OCI-LY3 (cell line): Measurements from ENCODE around the gene CYTIP.

ENCODE experiments used
- H2AFZ ChIP-seq: fragments of 200-600, 300-600 bp; shearing (Covaris generic); 2 replicates; pipeline ENCODE4 v1.6.0; 2014; ENCODE audit warnings: antibody characterized with exemption, low read depth, low read length
- H3K27ac ChIP-seq: fragments of 200-600, 300-600 bp; sonication (generic); 2 replicates; pipeline ENCODE4 v1.5.1; 2014; ENCODE audit warnings: mild to moderate bottlenecking, low read length, moderate library complexity, mixed read lengths
- H3K27me3 ChIP-seq: fragments of 200-600, 300-600 bp; sonication (generic); 2 replicates; pipeline ENCODE4 v1.6.1; 2014; ENCODE audit warnings: low read depth, low read length, mixed read lengths
- H3K36me3 ChIP-seq: fragments of 200-600, 300-600 bp; sonication (generic); replicated peaks from 2 replicates; pipeline ENCODE3; 2014; ENCODE audit warnings: low read depth, low read length, mixed read lengths
- H3K4me1 ChIP-seq: fragments of 300-600, 200-600 bp; sonication (generic); 2 replicates; pipeline ENCODE4 v1.6.1; 2014; ENCODE audit warnings: low read length, mixed read lengths
- H3K4me2 ChIP-seq: fragments of 200-600, 300-600 bp; sonication (generic); 2 replicates; pipeline ENCODE4 v1.6.1; 2014; ENCODE audit warnings: low read length, mixed read lengths
- H3K4me3 ChIP-seq: fragments of 300-600, 200-600 bp; sonication (generic); 2 replicates; pipeline ENCODE4 v1.5.1; 2014; ENCODE audit warnings: antibody characterized with exemption, mild to moderate bottlenecking, low read length, moderate library complexity
- H3K79me2 ChIP-seq: fragments of 300-600, 200-600 bp; shearing (Covaris generic); 2 replicates; pipeline ENCODE4 v1.6.1; 2014; ENCODE audit warnings: mild to moderate bottlenecking, low read length, mixed read lengths
- H3K9ac ChIP-seq: fragments of 300-600, 200-600 bp; shearing (Covaris generic); 2 replicates; pipeline ENCODE4 v1.6.0; 2014; ENCODE audit warnings: mild to moderate bottlenecking, low read length, moderate library complexity
- H3K9me3 ChIP-seq: fragments of 200-600, 300-600 bp; shearing (Covaris generic); 2 replicates; pipeline ENCODE4 v1.6.1; 2014; ENCODE audit warnings: low read length, mixed read lengths; ENCODE audit not compliant: insufficient read depth
- H4K20me1 ChIP-seq: fragments of 200-600, 300-600 bp; sonication (generic); 2 replicates; pipeline ENCODE4 v1.6.1; 2016; ENCODE audit warnings: low read length, mixed read lengths; ENCODE audit not compliant: insufficient read depth
- CTCF ChIP-seq: fragments of 200-600, 300-600 bp; sonication (generic); IDR thresholded peaks from 2 replicates; pipeline ENCODE4 v1.5.1; 2014; ENCODE audit warnings: antibody characterized with exemption, low read length, low read depth
- EZH2phosphoT487 ChIP-seq: fragments of 200-600 bp; shearing (Covaris generic); IDR thresholded peaks from 2 replicates; pipeline ENCODE4 v1.6.1; 2018; ENCODE audit warnings: antibody characterized with exemption, mixed run types, low read depth

CYTIP gene

GRCh38 chr2:157428500-157429175 lies 15.3 kb downstream of the CYTIP start:
- TF ChIP-seq CTCF: no peak
- TF ChIP-seq EZH2phosphoT487: no peak
- Histone ChIP-seq H3K4me1 (no peaks in the 10 kb centered on the region), H3K4me3 (no peak overlapping the region), H3K36me3 (peaks cover 82% of the 10 kb centered on the region), H3K9ac (no peak overlapping the region), H3K27ac (no peak overlapping the region), H3K27me3 (no peaks in the 10 kb centered on the region), H3K4me2 (no peak overlapping the region), H3K79me2 (peaks cover 63% of the 10 kb centered on the region), H2AFZ (no peak overlapping the region), H3K9me3 (no peaks in the 10 kb centered on the region), H4K20me1 (peaks cover 77% of the 10 kb centered on the region)

- no peaks in the 10 kb centered on the region for H3K9me3 ChIP-seq
- H3K36me3 ChIP-seq: peaks cover 81% of the 10 kb centered on the region
- H3K4me3 ChIP-seq: no peak overlapping the region
- H3K79me2 ChIP-seq: peaks cover 57% of the 10 kb centered on the region
- H3K4me1 ChIP-seq: no peaks in the 10 kb centered on the region
- TF ChIP-seq CTCF (no peak), EZH2phosphoT487 (no peak)
- no peak overlapping the region for H3K9ac ChIP-seq
- no peaks in the 10 kb centered on the region for H3K27me3 ChIP-seq
- no peak overlapping the region for H2AFZ ChIP-seq
- no peak overlapping the region for H3K4me2 ChIP-seq
- H4K20me1 ChIP-seq: peaks cover 71% of the 10 kb centered on the region
- no peak overlapping the region for H3K27ac ChIP-seq
Measured at GRCh38 chr2:157427922-157428303, 16.0 kb downstream of the CYTIP start.

- Histone ChIP-seq H3K27ac (no peak overlapping the region), H3K27me3 (no peaks in the 10 kb centered on the region), H4K20me1 (peaks cover 66% of the 10 kb centered on the region), H3K4me1 (no peaks in the 10 kb centered on the region), H2AFZ (no peak overlapping the region), H3K36me3 (peaks cover 78% of the 10 kb centered on the region), H3K4me2 (no peak overlapping the region), H3K9ac (no peak overlapping the region), H3K79me2 (peaks cover 53% of the 10 kb centered on the region), H3K9me3 (no peaks in the 10 kb centered on the region), H3K4me3 (no peak overlapping the region)
- TF ChIP-seq EZH2phosphoT487: no peak
- TF ChIP-seq CTCF: no peak
Measured at GRCh38 chr2:157427003-157427921, 16.6 kb downstream of the CYTIP start.

- TF ChIP-seq EZH2phosphoT487: no peak
- TF ChIP-seq CTCF: no peak
- H3K79me2 ChIP-seq: peaks cover 52% of the 10 kb centered on the region
- peaks cover 78% of the 10 kb centered on the region for H3K36me3 ChIP-seq
- peaks cover 65% of the 10 kb centered on the region for H4K20me1 ChIP-seq
- no peak overlapping the region for H3K27ac ChIP-seq
- no peak overlapping the region for H3K4me3 ChIP-seq
- H2AFZ ChIP-seq: no peak overlapping the region
- no peaks in the 10 kb centered on the region for H3K27me3 ChIP-seq
- peaks cover 6% of the 10 kb centered on the region for H3K4me1 ChIP-seq
- no peak overlapping the region for H3K9ac ChIP-seq
- no peaks in the 10 kb centered on the region for H3K9me3 ChIP-seq
- no peak overlapping the region for H3K4me2 ChIP-seq
Measured at GRCh38 chr2:157426477-157426994, 17.4 kb downstream of the CYTIP start.
